Activated CD4-positive, alpha-beta T cell treated with anti-CD3 and anti-CD28 coated beads, Interleukin-2, Interleukin-6, amounts not matched to agents 100 ng/mL and 50 ng/mL, durations not matched to agents 16 hours and 8 hours (primary cell): ENCODE measurements around the gene EFNA4.

Experiments
- DNase-seq: peaks from one replicate; pipeline ENCODE4 v3.0.0-alpha.2; 2020

Gene EFNA4, protein sequence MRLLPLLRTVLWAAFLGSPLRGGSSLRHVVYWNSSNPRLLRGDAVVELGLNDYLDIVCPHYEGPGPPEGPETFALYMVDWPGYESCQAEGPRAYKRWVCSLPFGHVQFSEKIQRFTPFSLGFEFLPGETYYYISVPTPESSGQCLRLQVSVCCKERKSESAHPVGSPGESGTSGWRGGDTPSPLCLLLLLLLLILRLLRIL

DNA sequence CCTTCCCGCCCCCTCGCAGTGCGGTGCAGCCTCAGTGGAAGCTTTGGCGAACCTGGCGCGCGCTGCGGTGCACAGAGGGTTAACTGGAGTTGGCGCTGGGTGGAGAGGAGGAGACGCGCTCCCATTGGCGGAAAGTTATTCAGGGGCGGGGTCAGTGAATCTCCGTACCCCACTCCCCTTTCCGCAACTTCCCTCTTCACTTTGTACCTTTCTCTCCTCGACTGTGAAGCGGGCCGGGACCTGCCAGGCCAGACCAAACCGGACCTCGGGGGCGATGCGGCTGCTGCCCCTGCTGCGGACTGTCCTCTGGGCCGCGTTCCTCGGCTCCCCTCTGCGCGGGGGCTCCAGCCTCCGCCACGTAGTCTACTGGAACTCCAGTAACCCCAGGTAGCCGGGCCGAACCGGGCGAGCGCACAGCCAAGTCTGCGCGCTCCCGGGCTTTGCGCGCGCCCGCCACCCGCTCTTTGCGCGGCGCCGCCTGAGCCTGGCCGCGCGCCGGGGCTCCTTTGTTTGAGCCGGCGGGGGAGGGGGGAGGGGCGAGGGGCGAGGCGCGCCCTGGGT, at the start of gene EFNA4:
EFNA4 (plus strand) TSS at position 191 of the 561 bp plus-strand sequence; CDS start at position 275, 84 bp downstream.
- peak; percentile 88 for DNase-seq

DNA sequence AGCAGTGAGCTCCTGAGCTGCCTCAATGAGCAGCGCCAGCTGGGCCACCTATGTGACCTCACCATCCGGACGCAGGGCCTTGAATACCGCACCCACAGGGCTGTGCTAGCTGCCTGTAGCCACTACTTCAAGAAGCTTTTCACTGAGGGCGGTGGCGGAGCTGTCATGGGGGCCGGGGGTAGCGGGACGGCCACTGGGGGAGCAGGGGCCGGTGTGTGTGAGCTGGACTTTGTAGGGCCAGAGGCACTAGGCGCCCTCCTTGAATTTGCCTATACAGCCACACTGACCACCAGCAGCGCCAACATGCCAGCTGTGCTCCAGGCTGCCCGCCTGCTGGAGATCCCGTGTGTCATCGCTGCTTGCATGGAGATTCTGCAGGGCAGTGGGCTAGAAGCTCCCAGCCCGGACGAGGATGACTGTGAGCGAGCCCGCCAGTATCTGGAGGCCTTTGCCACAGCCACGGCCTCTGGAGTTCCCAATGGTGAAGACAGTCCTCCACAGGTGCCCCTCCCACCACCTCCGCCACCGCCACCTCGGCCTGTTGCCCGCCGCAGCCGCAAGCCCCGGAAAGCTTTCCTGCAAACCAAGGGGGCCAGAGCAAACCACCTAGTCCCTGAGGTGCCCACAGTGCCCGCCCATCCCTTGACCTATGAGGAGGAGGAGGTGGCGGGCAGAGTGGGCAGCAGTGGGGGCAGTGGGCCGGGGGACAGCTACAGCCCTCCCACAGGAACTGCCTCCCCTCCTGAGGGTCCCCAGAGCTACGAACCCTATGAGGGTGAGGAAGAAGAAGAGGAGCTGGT, 48.6 kb upstream of the EFNA4 start:
- no peak for DNase-seq

DNA sequence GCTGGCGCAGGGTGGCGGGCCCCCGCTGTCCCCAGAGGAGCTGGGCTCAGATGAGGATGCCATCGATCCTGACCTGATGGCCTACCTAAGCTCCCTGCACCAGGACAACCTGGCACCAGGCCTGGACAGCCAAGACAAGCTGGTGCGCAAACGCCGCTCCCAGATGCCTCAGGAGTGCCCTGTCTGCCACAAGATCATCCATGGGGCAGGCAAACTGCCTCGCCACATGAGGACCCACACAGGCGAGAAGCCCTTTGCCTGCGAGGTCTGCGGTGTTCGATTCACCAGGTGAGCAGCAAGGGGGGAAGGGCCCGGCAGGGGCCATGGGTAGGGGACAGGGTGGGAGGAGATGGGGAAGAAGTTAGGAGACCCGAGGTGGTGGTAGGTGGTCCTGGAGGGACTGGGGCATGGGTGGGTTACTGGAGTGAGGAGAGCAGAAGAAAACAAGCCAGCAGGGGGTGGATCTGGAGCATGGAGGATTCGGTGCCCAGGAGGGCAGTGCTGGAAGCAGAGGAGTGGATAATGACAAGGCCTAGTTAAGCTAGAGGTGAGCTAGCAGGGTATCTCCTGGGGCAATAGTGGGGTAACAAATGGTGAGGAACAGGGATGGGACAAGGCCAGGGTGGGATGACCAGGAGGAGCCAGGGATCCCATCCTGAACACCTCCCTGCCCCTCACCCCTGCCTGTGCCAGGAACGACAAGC, 47.9 kb upstream of the EFNA4 start:
- DNase-seq, result peak; percentile 10

DNA sequence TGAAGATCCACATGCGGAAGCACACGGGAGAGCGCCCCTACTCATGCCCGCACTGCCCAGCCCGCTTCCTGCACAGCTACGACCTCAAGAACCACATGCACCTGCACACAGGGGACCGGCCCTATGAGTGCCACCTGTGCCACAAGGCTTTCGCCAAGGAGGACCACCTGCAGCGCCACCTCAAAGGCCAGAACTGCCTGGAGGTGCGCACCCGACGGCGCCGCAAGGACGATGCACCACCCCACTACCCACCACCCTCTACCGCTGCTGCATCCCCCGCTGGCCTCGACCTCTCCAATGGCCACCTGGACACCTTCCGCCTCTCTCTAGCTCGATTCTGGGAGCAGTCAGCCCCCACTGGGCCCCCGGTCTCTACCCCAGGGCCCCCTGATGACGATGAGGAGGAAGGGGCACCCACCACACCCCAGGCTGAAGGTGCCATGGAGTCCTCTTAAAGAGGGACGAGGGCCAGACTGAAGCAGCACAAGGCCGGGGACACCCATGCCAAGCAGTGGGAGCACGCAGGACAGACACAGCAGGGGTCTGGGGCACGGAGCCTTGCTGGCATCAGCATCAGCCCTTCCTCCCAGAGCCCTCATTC, 47.2 kb upstream of the EFNA4 start:
- DNase-seq, result peak; percentile 26

DNA sequence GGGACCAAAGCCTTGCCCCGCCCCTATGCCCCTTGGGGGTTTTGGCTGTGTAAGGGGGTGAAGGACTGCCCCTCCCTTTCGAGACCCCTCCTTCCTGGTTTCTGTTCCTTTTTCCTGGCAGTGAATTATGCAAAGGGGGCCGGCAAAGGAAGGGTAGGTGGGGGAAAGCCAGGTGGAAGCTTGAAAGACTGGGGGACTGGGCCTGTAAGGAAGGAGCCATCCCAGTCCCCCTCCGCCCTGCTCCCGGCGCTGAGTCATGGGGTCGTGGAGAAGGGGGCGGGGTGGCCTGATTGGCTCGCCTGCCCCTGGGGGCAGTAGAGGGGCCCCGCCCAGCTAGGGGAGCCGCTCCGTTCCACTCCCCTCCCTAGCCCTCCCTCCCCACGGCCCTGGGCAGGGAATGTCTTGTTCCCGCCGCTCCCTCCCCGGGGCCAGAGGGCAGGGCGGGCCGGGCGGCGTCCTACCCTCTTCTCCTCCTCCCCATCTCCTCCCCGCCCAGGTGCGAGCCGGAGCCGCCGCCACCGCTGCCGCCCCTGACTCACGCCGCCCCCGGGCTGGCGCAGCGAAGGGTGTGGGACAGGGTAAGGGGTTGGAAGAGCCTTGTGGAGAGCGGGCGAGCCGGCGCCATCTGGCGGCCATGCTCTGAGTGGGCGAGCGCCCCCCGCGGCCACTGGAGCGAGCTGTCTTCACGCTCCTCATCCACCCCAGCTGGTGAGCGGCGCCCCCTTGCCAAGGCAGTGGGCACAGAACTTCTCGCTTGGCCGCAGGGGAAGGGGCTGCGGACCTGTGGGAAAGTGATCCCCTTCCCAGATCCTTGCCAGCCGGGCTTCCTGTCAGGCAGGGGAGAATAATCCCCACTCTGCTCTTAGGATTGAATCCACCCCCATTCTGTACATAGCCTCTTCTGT, 46.2 kb upstream of the EFNA4 start:
- peak; percentile 92 for DNase-seq

DNA sequence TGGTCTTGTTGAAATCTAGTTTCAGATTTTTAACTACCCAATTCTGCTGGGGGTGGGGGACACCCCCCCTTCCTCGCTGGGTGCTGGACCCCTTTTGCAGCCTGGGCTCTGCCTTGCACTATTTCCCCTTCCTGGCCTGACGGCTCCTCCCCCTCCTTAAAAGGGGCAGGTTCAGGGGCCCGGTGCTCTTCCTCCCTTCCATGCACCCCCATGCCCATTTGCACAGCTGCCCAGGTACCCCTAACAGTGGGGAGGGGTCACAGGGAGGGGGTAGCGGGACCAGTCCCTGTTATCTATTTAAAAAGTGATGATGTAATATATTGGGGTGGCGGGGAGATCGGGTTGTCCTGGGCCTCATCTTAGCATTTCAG, 45.6 kb upstream of the EFNA4 start:
- DNase-seq, result no peak

DNA sequence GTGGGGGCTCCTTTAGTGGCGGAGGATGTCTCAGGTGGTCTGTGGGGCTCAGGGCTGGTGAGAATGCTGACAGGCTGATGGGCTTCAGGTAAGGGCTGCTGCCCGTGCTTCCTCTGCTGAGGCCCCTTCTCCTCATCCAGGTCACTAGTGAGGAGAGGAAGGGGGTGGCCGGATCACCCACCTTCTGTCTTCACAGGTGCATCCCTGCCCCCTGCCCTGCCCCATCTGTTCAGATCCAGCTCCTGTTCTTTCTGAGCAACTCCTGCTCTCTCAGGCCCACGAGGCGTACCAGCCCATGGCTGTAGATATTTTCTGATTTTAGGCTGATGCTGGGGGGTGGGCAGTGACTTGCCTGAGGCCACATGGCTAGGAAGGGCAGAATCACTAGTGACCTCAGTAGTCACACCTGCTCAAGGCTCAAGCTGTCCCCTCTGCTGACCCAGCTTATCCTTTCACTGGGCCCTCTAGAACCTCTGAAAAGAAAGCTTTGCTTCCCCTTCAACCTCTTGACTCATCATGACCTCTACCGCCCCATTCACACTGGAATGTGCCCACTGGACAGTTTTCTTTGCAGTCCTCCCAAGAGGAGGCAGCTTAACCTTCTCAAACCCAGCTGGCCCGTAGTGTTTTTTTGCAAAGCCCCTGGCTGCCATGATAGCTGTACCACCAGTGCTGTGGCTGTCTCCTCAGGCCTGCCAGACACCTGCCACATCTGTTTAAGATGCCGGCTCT, 44.8 kb upstream of the EFNA4 start:
- DNase-seq, result no peak

DNA sequence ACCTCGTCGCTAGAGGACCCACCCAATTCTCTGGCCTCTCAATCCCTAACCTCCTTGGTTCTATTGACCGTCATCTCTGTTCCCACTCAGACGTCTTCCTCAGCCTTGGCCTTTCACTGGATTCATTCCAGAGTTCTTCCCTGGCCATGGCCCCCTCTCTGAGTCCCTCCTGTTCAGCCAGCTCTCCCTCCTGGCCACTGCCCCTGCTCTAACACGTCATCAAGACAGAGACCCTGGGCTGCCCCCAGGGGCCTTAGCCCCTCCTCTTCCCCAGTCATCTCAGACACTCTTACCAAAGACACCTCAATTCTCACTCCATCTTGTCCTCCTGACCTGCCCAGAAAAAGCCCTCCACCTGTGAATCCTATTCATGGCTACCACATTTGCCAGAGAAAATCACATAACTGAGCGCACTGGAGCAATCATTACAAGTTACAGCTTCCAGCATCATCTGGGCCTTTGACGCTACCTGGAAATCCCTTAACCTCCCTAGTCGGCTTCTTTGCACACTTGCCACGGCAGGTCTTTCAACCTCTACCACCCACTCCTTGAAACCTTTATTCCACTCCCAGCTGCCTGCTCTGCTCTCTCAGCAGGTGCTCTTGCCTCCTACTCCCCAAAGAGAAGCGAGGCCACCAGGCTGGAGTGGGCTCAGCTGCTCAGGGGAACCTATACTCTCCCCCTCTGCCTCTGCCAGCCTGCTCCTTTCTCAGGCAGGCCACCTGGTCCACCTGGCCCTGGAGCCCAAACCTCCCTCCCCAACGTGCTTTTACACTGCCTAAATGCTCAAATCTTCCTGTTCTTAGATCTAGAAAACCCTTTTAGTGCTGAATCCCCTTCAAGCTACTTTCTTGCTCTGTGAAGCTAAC, 43.9 kb upstream of the EFNA4 start:
- no peak for DNase-seq

DNA sequence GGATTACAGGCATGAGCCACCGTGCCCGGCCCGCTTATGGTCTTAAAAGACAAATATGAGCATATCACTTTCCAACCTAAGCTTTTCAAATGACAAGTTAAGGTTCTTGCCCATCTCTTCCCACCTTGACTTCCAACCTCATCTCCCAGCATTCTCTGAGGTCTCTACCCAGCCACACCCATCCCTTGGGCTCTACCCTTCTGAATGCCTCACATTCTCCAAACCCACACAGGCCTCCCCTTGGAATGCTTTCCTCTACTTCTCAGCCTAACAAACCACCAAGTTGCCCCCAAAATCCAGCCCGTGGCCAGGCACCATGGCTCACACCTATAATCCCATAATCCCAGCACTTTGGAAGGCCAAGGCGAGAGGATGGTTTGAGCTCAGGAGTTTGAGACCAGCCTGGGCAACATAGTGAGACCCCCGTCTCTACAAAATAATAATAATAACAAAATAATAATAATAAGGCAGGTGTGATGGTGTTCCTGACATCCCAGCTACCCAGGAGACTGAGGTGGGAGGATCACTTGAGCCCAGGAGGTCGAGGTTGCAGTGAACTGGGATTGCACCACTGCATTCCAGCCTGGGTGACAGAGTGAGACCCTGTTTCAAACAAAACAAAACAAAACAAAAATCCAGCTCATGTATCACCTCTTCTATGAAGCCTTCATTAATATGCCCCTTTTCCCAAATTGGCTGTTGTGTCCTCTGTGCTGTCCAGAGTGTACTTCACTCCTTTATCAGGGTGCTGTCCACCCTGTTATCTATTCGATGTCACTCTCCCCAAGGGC, 41.2 kb upstream of the EFNA4 start:
- DNase-seq, result no peak

DNA sequence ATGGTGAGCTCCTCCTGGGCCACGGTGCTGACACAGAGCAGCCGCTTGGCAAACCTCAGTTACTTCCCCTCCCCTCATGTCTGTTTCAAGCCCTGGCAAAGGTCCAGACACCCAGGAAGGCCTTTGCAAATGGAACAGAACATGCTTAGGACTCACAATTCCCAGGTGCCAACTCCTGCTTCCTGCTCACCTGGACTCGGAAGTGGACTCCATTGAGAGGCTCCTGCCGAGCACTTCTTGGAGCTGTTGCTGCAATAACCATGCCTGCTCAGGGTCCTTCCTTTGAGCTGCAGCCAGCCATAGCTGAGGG, 40.7 kb upstream of the EFNA4 start:
- no peak for DNase-seq

DNA sequence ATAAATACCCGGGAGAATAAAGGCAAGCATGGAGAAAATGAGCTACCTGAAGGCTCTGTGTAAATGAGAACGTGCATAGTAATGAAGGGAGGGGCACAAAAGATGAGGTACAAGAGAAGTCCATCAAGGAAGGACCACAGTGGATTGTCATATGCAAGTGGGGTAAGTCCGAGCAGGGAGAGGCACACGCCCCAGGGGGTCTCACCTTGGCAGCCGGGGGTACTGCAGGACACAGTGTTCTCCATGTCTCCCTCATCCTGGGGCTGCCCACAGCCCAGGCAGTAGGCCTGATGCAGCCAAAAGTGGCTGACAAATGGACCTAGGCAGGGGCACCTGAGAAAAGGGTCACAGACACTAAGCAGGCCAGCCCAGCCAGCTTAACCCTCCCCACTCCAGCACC, 39.9 kb upstream of the EFNA4 start:
- DNase-seq, result no peak

DNA sequence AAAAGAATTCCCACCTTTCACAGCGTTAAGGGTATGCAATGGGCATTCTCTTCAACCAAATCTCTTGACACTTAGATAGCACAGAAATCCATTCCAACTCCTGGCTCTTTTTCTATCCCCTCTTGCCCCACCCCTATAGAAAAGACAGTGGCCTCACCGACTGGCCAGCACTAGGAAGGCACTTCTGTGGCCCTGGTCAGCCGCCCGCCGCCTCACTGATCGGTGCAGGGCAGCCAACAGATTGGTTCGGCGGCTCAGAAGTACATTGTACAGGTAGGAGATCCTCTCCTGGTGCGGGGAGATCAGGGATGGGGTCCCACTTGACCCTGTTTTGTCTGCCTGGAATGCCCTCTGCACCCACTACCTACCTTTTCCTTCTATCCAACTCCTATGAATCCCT, 39.2 kb upstream of the EFNA4 start:
- DNase-seq, result no peak

DNA sequence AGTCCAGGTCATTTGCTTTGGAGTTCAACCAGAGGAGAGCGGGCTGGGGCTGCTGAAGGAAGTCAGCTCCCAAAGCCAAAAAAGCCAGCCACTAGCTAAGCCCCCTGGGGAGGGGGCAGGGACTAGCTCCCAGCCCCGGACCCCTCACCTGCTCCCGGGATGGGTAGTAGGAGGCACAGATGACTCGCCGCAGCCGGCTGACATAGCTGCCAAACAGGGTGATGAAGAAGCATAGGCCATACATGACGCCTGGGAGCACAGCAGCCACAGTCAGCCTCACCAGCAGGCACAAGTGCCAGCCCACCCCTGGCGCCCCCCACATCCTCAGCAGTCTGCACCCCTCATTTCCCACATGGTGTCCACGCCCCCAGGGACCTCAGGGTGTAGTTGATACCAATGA, 37.4 kb upstream of the EFNA4 start:
- no peak for DNase-seq

DNA sequence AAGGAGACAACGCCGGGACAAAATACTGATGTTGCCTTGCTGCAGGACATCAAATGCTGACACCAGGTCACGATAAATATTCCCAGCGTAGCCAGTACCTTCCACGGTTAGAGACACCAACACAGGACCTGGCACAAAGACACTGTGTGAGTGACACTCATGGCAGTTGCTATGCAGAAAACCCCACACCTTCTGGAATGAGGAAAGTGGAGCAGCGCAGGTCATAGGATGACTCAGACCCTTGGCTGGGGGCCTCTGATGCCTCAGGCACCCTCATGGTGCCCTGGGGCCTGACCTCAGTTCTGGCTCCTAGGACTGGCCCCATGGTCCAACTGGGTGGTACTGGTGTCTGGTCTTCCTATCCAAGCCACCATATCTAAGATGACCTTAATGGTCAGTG, 37.0 kb upstream of the EFNA4 start:
- no peak for DNase-seq

DNA sequence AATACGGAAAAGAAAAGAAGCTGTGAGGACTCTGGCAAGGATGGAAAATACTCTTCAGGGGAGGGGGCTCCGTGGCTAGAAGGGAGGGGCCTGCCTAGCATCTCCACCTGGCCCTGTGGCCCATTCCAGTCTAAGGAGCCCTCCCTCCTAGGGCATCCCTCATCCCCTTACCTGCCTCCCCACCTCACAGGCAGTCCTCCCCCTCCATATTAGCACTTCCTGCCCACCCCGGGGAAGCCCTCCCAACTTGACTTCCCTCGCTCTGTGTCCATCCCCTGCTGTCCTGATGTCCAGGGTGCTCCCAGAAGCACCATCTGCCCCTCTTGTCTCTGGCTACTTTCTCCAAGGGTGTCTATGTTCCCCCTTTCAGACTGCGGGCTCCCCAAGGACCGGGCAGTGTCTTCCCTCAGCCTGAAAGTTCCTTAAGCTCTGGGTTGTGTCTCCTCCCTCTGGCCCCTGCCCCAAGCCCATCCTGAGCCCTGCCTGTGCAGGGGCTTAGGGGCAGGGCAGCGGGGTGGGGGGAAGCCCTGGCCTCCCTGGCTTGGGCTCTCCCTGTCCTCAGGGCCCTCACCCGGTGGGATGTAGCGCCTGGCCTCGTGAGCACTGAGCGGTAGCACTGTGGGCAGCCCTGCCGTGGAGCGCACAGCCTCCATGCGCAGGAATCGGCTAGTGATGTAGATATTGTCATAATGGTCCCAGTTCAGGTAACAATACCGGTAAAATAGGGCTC, 33.9 kb upstream of the EFNA4 start:
- DNase-seq, result no peak

DNA sequence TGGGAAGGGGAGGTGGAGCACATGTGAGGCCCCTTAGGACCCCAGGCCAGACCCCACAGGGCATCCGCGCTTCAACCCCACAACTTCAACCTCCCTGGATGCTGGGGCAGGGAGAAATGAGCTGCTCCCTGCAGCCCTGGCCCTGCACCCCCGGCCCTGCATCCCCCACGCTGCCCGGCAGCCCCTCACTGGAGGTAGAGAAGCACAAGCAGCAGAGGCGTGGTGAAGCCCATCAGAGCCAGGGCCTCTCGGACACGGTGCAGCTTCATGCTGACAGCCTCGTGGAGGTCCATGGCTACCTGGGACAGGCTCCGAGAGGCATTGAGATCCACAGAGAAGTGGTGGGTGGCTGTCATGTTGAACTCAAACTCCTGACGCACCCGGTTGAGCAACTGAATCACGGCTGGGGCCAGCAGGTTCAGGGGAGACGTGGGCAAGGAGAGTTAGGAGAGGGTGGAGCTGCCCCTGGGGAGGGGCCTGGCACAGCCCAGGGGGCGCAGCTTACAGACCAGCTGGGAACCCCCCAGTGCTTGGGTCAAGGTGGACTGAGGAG, 33.2 kb upstream of the EFNA4 start:
- DNase-seq, result no peak

DNA sequence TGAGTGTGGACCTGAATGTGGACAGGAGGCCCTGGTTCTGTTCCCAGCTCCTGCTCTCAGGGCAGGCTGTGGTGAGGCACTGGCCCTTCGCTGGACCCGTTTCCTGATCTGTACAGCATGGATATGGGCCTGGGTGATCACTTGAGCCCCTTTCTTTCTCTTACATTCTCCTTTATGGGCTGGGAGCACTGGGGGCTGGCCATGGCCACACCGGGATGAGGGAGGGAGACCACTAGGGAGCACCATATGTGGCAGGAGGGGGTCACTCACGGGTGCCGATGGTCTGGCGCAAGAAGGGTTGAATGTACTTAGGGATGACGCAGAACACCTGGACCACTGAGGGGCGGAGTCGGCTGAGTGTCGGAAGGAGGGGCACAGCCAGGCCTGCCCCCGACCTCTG, 32.6 kb upstream of the EFNA4 start:
- no peak for DNase-seq

DNA sequence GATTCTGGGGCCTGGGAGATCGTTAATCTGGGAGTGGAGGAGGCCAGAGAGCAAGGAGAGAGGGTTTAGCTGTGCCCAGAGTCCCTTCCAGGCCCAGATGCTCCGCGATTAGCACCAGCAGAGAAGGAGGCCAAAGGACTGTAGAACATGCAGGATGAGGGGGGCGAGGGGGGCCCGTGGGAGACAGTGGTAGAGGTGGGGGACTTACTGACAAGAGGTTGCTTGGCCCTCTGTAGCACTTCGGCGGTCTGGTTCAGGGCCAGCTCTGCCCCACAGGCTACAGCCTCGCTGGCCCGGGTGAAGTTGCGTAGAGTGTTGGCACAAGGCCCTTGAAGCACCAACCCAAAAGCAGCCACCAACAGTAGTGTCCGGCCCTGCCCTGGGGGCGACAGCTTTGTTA, 30.7 kb upstream of the EFNA4 start:
- DNase-seq, result no peak

DNA sequence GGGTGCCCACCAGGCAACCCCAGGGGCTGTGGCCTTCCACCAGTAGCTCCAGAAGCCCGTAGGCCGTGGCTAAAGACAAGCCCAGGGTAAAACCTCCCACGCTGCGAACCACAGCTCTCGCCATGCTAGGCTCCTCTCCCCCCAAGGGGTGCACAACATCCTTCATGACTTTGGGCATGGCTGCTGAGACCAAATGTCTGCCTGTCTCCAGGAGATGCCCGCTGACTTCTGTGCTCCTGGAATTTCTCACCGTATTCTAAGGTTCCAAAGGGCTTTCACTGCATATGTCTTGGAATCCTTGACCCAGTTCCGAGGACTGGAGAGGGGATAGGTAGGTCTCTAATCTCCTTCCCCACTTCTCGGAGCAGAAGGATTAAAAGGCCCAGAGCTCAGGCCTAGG, 30.0 kb upstream of the EFNA4 start, which contains the start of the genes DCST1 and DCST2:
DCST1 (plus strand) TSS at position 301 of the 400 bp plus-strand sequence. CDS start 213 bp downstream, outside the sequence.
DCST2 (minus strand) TSS at position 258 of the 400 bp plus-strand sequence; CDS start at position 178, 80 bp downstream.
- DNase-seq, result no peak
